Prostate gland (tissue), 2 donors: ENCODE data around the gene AIFM1.

Experiments
- CTCF ChIP-seq, 4 experiments: fragments of 200-600 bp in 2 of 4; fragments of 450-650 bp in 2 of 4; sonication (generic) in 2 of 4; IDR thresholded peaks; 1 replicate in 3 of 4; 2 replicates in 1 of 4; pipeline ENCODE4 v1.5.1; 2016 to 2019; ENCODE audit warnings: antibody characterized with exemption in 4 of 4, mild to moderate bottlenecking in 2 of 4, moderate library complexity in 2 of 4
- POLR2AphosphoS5 ChIP-seq: sonication (generic); formaldehyde crosslinking; IDR thresholded peaks from one replicate; pipeline ENCODE4 v1.6.1; 2017; ENCODE audit warnings: antibody characterized with exemption

- TF ChIP-seq CTCF (IDR thresholded peaks at IDR 0.05) (no peak), POLR2AphosphoS5 (no peak)
These were observed 21.0 kb upstream of the AIFM1 start for GRCh38 chrX:130186651-130187050.
